ENCODE data around the gene SYNDIG1.

SYNDIG1 gene

GRCh38 chr20:24672181-24672880, 202.9 kb downstream of the SYNDIG1 start:
- no peak for DNase-seq (ENCODE audit: low read depth)
- no peak overlapping the region for H3K4me3 ChIP-seq (ENCODE audit: low read depth, low read length)
- no peak for TF ChIP-seq CTCF (IDR thresholded peaks at IDR 0.05; ENCODE audit: control insufficient read depth, extremely low read depth, insufficient read depth)

- TF ChIP-seq CTCF (IDR thresholded peaks at IDR 0.05; ENCODE audit: control insufficient read depth, extremely low read depth, insufficient read depth) = no peak
- no peak for DNase-seq (ENCODE audit: low read depth)
- H3K4me3 ChIP-seq (ENCODE audit: low read depth, low read length) = no peak overlapping the region
These were observed 203.7 kb downstream of the SYNDIG1 start for GRCh38 chr20:24672886-24673677.

DNA sequence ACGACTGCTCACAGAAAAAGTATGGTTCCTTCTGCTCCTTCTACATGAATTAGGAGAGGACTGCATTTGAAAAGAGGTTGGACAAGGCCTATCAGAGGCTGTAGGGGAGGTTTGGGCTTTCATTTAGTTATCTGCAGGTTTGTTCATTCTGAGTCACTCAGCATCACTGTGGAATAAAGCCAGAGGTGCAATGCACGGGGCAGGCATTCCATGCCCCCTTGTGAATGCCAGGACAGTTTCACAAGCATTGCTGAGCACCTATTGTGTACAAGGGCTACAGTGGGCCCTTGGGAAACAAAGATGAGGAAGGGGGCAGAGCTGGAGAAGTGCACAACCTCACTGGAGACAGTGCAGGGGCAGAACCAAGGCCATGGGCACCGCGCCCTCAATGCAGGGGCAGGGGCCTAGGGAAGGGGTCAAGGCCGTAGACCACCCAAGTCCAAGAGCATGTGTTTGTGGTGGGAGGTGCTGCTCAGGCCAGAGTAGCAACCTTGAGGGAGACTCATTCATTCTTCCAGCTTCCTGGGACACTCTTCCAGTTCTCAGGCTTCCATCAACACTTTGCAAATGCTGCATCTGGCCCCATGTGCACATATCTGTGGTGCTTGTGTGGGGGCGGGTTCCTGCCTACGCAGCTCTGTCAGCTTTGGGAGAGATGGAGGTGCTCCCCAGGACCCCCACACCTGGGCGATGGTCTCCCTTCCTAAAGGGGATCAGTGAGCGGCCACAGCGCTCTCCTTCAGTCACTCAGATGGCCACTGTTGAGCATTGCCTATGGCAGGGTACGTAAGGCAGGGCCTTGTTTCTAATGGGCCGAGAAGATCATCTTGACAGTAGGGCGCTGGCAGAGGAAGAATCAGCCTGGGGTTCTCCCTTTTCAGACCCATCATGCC, 204.5 kb downstream of the SYNDIG1 start:
- H3K4me3 ChIP-seq (ENCODE audit: low read depth, low read length) = no peak overlapping the region
- no peak for TF ChIP-seq CTCF (IDR thresholded peaks at IDR 0.05; ENCODE audit: control insufficient read depth, extremely low read depth, insufficient read depth)
- DNase-seq (ENCODE audit: low read depth) = no peak

- TF ChIP-seq CTCF (IDR thresholded peaks at IDR 0.05; ENCODE audit: control insufficient read depth, extremely low read depth, insufficient read depth) = no peak
- DNase-seq (ENCODE audit: low read depth) = no peak
- no peak overlapping the region for H3K4me3 ChIP-seq (ENCODE audit: low read depth, low read length)
These were observed 205.6 kb downstream of the SYNDIG1 start for GRCh38 chr20:24674921-24675605.

DNA sequence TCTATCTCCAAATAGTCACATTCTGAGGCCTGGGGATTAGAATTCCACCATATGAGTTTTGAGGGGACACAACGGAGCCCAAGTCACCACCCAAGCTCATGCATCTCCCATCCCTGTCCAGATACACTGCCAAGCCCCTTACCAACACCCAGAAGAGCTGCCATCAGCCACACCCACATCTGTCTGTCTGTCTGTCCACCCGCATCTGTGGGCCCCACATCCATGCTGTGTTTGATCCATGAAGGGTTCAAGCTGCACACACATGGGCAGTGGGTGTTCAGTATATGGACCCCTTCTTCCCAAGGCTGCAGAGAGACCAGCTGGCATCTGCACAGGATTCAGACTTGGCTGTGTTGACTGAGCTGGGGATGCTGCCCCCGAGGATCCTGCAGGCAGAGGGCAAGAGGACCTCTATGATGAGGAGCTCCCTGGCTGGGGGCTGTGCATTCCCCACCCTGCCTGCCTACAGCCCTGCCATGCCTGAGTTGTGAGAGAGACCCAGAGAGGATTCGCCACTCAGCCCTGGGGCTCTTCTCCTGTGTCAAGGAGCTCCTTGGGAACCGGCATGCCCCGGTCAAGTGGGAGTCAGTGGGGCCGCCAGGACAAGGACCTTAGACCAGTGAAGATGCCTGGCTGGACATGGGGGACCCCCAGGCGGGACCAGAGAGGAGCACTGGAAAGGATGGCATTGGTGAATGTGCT, 206.4 kb downstream of the SYNDIG1 start:
- no peak for DNase-seq (ENCODE audit: low read depth)
- no peak for TF ChIP-seq CTCF (IDR thresholded peaks at IDR 0.05; ENCODE audit: control insufficient read depth, extremely low read depth, insufficient read depth)
- no peak overlapping the region for H3K4me3 ChIP-seq (ENCODE audit: low read depth, low read length)
